ENCODE results near the gene CANX. TPM values are rescaled to one million over a fixed set of nuclear protein-coding genes. Genes with fewer than 3 reads are reported as not detected.

The CANX gene
- total and polyA plus RNA-seq, 2 of the 13 experiments (the other 11 are each of a cell fraction or from before 2014, with no cell fraction given) = 477 to 680 TPM

DNA sequence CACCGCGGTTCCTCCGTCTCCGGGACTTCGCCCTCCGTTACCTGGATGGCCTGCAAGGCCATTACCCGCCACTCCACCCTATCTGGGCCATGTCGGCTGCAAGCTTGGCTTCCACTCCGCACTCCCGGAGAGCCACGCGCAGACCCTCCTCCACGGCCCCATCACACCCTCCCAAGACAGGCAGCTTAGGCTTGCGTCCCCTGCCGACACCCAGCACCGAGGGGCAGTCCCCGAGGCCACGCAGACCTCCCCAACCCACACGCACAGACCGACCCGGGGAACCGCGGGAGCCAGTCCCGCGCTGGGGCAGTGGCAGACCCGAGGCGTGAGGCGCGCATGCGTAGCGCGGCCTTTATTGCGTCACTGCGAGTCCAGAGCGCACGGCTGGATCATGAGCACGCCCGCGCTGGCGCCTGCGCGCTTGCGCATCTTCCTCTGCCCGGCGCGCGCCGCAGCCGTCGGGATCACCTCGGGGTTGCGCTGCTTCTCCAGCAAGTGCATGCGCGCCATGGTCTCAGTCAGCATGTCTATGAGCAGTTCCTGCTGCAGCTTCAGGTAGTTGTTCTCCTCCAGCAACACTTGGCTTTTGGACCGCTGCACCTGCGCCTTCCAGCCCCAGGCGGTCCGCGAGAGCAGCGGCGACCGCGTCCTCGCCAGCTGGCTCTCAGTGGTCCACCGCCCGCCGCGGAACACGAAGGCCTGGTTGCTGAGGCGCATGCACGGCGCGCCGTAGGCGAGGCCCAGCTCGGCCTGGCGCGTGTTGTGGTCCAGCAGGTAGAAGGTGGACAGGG, 20.3 kb upstream of the CANX start (continued):
- TF ChIP-seq MXD3 (CRISPR knock-in tag; IDR thresholded peaks at IDR 0.05) (peak; percentile 58), GTF2F1 (IDR thresholded peaks at IDR 0.05; ENCODE audit: low read length) (no peak), ETS1 (CRISPR knock-in tag; IDR thresholded peaks at IDR 0.05) (peak; percentile 71; the same call in 1 of the 2 replicates), DZIP1 (CRISPR knock-in tag; IDR thresholded peaks at IDR 0.05) (0 out of 2 replicates have a peak, but pooled peaks have one; percentile 81), ZBTB43 (CRISPR knock-in tag; conservative IDR thresholded peaks at IDR 0.05) (peak; percentile 84), ARHGAP35 (CRISPR knock-in tag; IDR thresholded peaks at IDR 0.05; ENCODE audit: borderline replicate concordance) (peak; percentile 83; the same call in 1 of the 2 replicates), ZSCAN29 (CRISPR knock-in tag; conservative IDR thresholded peaks at IDR 0.05) (no peak; the same call in 1 of the 2 replicates), CEBPZ (IDR thresholded peaks at IDR 0.05; ENCODE audit: low read length) (no peak), TGIF2 (CRISPR knock-in tag; IDR thresholded peaks at IDR 0.05) (peak; percentile 85), ZFP90 (CRISPR knock-in tag; IDR thresholded peaks at IDR 0.05; ENCODE audit: borderline replicate concordance) (peak; percentile 88; the same call in 1 of the 2 replicates)
- TF ChIP-seq, protein P1, sequence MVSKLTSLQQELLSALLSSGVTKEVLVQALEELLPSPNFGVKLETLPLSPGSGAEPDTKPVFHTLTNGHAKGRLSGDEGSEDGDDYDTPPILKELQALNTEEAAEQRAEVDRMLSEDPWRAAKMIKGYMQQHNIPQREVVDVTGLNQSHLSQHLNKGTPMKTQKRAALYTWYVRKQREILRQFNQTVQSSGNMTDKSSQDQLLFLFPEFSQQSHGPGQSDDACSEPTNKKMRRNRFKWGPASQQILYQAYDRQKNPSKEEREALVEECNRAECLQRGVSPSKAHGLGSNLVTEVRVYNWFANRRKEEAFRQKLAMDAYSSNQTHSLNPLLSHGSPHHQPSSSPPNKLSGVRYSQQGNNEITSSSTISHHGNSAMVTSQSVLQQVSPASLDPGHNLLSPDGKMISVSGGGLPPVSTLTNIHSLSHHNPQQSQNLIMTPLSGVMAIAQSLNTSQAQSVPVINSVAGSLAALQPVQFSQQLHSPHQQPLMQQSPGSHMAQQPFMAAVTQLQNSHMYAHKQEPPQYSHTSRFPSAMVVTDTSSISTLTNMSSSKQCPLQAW (CRISPR knock-in tag; IDR thresholded peaks at IDR 0.05) = peak; percentile 98
- TF ChIP-seq, protein P2, sequence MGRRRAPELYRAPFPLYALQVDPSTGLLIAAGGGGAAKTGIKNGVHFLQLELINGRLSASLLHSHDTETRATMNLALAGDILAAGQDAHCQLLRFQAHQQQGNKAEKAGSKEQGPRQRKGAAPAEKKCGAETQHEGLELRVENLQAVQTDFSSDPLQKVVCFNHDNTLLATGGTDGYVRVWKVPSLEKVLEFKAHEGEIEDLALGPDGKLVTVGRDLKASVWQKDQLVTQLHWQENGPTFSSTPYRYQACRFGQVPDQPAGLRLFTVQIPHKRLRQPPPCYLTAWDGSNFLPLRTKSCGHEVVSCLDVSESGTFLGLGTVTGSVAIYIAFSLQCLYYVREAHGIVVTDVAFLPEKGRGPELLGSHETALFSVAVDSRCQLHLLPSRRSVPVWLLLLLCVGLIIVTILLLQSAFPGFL (CRISPR knock-in tag; IDR thresholded peaks at IDR 0.05) = no peak
- TF ChIP-seq, protein P3, sequence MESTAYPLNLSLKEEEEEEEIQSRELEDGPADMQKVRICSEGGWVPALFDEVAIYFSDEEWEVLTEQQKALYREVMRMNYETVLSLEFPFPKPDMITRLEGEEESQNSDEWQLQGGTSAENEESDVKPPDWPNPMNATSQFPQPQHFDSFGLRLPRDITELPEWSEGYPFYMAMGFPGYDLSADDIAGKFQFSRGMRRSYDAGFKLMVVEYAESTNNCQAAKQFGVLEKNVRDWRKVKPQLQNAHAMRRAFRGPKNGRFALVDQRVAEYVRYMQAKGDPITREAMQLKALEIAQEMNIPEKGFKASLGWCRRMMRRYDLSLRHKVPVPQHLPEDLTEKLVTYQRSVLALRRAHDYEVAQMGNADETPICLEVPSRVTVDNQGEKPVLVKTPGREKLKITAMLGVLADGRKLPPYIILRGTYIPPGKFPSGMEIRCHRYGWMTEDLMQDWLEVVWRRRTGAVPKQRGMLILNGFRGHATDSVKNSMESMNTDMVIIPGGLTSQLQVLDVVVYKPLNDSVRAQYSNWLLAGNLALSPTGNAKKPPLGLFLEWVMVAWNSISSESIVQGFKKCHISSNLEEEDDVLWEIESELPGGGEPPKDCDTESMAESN (CRISPR knock-in tag; conservative IDR thresholded peaks at IDR 0.05) = peak; percentile 93

Data from HepG2 (cell line).